ENCODE measurements around the gene AGRN. TPM values are rescaled to one million over a fixed set of nuclear protein-coding genes. Genes with fewer than 3 reads are reported as not detected.

Gene AGRN
- total RNA-seq, 2 experiments from 2014 or later, result 33.2 to 35.6 TPM

DNA sequence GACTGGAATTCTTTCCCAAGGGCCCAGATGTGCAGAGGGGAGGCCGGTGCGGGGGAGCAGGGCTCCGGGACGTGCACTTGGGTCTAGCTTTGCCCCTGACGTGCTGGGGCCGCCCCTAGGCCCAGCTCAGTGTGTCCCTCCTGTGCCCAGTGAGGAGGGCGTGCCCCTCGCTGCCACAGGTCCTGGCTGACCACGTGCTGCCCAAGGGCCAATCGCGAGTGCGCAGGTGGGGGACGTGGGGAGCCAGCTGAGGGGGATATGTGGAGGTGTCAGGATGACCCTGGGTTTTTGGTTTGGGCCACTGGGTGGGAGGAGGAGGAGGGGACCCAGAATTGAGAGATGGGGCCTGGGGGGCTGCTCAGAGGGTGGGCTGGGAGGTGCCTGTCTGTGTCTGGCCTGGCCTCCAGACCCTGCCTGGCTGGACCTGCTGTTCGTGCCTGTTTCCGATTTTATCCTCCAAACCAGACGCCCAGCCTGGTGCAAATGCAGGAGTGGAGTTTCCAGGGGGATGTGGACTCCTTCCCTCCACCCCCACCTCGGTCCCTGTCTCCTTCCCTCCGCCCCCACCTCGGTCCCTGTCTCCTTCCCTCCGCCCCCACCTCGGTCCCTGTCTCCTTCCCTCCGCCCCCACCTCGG is 60.3 kb downstream of the AGRN start:
- Mint-ChIP-seq H3K27me3 (peaks cover 2% of the 10 kb centered on the region), H3K36me3 (peaks cover 2% of the 10 kb centered on the region), H3K9me3 (no peaks in the 10 kb centered on the region), H3K27ac (no peak overlapping the region), H3K4me1 (ENCODE audit: low read depth) (peaks cover 6% of the 10 kb centered on the region), H3K4me3 (no peak overlapping the region)
- DNase-seq, result peak; percentile 47
- ChIA-PET POLR2A (no interaction called here), CTCF (no interaction called here)
- intact Hi-C loops (cut with micrococcal nuclease), result no loop called here

- ChIA-PET POLR2A (no interaction called here), CTCF (no interaction called here)
- H3K27ac Mint-ChIP-seq, result no peak overlapping the region
- intact Hi-C loops (cut with micrococcal nuclease), result no loop called here
- peak; percentile 9 for DNase-seq
- H3K4me3 Mint-ChIP-seq, result no peak overlapping the region
- H3K9me3 Mint-ChIP-seq, result no peaks in the 10 kb centered on the region
- H3K27me3 Mint-ChIP-seq, result peaks cover 2% of the 10 kb centered on the region
- H3K4me1 Mint-ChIP-seq (ENCODE audit: low read depth), result peaks cover 6% of the 10 kb centered on the region
- H3K36me3 Mint-ChIP-seq, result peaks cover 2% of the 10 kb centered on the region
Observed at GRCh38 chr1:1080951-1081310, 61.0 kb downstream of the AGRN start.

GRCh38 chr1:1081311-1082238 is 61.7 kb downstream of the AGRN start:
- ChIA-PET POLR2A (no interaction called here), CTCF (no interaction called here)
- intact Hi-C loops (cut with micrococcal nuclease), result no loop called here
- peaks cover 2% of the 10 kb centered on the region for H3K36me3 Mint-ChIP-seq
- H3K27ac Mint-ChIP-seq, result no peak overlapping the region
- H3K9me3 Mint-ChIP-seq, result no peaks in the 10 kb centered on the region
- H3K27me3 Mint-ChIP-seq, result peaks cover 2% of the 10 kb centered on the region
- H3K4me3 Mint-ChIP-seq, result no peak overlapping the region
- DNase-seq, result peak; percentile 8
- H3K4me1 Mint-ChIP-seq (ENCODE audit: low read depth), result peaks cover 6% of the 10 kb centered on the region

DNA sequence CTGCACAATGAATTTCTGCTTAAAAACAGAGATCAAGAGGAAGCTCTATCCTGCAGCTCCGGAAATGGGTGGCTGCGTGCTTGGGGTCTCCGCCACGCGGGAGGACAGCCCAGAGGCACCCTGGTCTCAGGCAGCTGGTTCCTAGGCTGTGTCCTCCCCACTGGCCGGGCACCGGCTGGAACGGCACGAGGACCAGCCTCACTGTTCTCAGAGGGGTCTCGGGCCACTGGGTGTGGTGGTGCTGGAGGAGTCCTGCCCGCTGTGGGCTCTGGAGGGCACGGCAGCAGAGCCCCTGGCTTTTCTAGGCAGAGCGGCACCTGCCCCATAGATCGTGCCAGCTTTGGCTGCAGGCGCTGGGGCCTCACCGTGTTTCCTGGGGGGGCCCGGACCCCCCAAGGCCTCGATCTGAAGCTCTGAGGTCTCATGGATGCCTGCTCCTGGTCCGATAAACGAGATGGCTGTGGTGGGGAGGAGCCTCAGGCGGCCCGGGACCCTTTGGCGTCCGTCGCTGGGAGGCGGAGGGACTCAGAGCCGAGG is 62.4 kb downstream of the AGRN start:
- Mint-ChIP-seq H3K4me3 (no peak overlapping the region), H3K27ac (no peak overlapping the region), H3K27me3 (peaks cover 2% of the 10 kb centered on the region), H3K36me3 (peaks cover 2% of the 10 kb centered on the region), H3K9me3 (no peaks in the 10 kb centered on the region), H3K4me1 (ENCODE audit: low read depth) (peaks cover 6% of the 10 kb centered on the region)
- ChIA-PET CTCF (no interaction called here), POLR2A (no interaction called here)
- intact Hi-C loops (cut with micrococcal nuclease), result no loop called here
- DNase-seq, result peak; percentile 8

DNA sequence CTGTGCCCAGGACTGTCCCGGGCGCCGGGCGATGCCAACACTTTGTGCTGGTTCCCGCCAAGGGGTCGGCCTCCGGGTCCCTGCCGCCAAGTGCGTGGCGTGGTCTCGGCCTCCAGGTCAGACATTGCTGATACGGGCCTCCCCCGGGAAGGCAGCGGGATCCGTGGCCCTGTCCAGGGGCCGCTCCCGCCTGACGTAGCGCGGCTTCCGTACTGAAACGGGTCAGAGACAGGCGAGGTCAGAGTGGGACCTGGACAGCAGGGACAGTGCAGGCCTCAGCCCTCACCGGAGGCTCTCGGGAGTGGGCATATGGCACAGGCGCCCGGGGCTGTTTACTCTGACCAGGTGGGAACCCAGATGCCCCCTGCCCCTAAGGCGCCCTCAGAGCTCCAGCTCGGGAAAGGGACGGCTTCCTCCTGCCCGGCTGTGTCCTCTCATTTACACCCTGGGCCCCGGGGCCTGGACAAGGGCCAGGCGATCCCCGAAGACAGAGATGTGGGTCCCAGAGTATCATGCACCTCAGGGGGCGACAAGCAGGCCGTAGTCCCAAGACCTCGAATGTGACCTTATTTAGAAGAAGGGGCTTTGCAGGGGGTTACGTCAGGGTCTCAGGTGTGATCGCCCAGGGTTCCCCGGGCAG is 63.0 kb downstream of the AGRN start:
- Mint-ChIP-seq H3K9me3 (no peaks in the 10 kb centered on the region), H3K36me3 (peaks cover 2% of the 10 kb centered on the region), H3K4me1 (ENCODE audit: low read depth) (peaks cover 6% of the 10 kb centered on the region), H3K27me3 (peaks cover 2% of the 10 kb centered on the region), H3K4me3 (no peak overlapping the region), H3K27ac (no peak overlapping the region)
- CTCF ChIA-PET, result no interaction called here
- intact Hi-C loops (cut with micrococcal nuclease), result no loop called here
- POLR2A ChIA-PET, result no interaction called here
- DNase-seq, result peak; percentile 8

DNA sequence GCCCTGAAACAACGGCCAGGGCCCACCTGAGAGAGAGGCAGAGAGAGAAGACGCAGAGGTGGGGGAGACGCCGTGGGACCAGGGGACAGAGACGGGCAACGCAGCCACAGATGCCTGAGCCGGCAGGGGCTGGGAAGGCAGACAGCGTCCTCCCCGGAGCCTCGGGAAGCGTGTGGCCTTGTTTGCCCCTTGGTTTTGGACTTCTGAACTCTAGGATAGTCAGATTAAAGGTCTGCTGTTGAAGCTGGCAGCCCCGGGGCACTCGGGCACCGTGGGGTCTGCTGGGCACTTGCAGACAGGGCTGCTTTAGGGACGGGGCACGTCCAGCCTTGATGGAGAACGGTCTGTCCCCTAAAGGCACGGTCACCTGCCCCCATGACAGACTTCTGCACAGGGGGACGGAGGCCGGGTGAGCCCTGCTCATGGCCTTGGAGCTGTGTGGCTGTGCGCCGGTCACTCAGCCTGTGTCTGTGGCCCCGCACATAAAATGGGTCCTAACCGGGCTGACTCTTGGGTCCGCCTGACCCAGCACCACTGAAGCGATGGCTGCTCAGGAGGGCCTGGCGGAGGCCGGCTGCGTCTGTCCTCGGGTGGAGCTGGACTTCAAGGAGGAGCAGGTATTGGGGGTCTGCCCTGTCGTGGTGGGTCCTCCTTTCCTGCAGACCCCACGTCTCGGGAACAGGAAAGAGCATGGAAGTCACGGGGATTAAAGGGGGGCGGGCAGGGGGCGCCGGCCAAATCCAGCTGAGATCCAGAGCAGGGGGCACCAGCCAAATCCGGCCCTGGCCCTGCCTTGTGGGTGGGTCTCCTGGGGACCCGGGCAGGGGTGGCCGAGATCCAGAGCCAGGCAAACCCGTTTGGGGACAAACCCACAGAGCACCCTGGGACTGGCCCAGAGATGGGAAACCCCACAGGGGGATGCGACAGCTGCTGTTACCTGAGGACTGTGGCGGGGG is 63.8 kb downstream of the AGRN start:
- no peak overlapping the region for H3K27ac Mint-ChIP-seq

GRCh38 chr1:1084372-1085170 is 64.7 kb downstream of the AGRN start:
- H3K9me3 Mint-ChIP-seq, result no peaks in the 10 kb centered on the region
- POLR2A ChIA-PET, result no interaction called here

More for the DNA sequence above, 63.8 kb downstream of the AGRN start:
- POLR2A ChIA-PET, result no interaction called here
- CTCF ChIA-PET, result no interaction called here
- Mint-ChIP-seq H3K4me3 (no peak overlapping the region), H3K36me3 (peaks cover 2% of the 10 kb centered on the region), H3K27me3 (peaks cover 2% of the 10 kb centered on the region), H3K4me1 (ENCODE audit: low read depth) (peaks cover 6% of the 10 kb centered on the region), H3K9me3 (no peaks in the 10 kb centered on the region)
- peak; percentile 8 for DNase-seq
- intact Hi-C loops (cut with micrococcal nuclease), result no loop called here

DNA sequence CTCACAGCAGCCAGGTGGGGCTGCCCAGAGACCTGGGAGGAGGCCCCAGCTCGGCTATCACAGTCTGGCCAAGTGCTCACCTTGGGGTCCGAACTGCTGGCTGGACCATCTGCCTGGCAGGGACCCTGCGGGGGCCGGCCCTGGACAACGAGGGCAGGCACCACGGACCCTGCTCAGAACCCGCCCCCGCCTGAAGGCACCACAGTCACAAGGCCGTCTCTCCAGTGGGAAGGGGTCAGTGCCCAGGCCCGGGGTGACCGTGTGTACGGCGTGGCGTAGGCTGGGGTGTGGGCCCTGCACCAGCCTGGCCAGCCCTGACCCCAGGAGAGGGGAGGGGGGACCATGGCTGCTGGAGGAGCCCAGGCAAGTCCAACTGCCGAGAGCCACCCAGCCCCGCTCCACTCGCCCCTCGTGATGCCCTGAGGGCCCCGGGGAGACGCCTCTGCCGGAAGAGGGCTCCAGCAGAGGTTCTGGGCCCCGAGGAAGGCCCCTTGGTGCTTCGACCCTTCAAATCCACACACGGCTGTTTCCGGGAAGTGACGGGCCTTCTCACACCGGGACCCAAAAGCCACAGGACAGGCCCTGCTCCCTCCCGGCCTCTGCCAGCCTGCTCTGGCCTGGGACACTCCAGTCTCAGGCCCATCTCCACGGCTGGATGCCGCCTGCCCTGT is 65.4 kb downstream of the AGRN start:
- ChIA-PET CTCF (no interaction called here), POLR2A (no interaction called here)
- Mint-ChIP-seq H3K36me3 (peaks cover 2% of the 10 kb centered on the region), H3K4me3 (no peak overlapping the region), H3K27me3 (no peaks in the 10 kb centered on the region), H3K9me3 (no peaks in the 10 kb centered on the region), H3K27ac (no peak overlapping the region), H3K4me1 (ENCODE audit: low read depth) (no peaks in the 10 kb centered on the region)
- peak; percentile 7 for DNase-seq
- intact Hi-C loops (cut with micrococcal nuclease), result no loop called here

More at GRCh38 chr1:1084372-1085170, 64.7 kb downstream of the AGRN start:
- peak; percentile 7 for DNase-seq
- CTCF ChIA-PET, result no interaction called here
- Mint-ChIP-seq H3K27ac (no peak overlapping the region), H3K36me3 (peaks cover 2% of the 10 kb centered on the region), H3K4me1 (ENCODE audit: low read depth) (peaks cover 3% of the 10 kb centered on the region), H3K4me3 (no peak overlapping the region), H3K27me3 (no peaks in the 10 kb centered on the region)
- intact Hi-C loops (cut with micrococcal nuclease), result no loop called here

DNA sequence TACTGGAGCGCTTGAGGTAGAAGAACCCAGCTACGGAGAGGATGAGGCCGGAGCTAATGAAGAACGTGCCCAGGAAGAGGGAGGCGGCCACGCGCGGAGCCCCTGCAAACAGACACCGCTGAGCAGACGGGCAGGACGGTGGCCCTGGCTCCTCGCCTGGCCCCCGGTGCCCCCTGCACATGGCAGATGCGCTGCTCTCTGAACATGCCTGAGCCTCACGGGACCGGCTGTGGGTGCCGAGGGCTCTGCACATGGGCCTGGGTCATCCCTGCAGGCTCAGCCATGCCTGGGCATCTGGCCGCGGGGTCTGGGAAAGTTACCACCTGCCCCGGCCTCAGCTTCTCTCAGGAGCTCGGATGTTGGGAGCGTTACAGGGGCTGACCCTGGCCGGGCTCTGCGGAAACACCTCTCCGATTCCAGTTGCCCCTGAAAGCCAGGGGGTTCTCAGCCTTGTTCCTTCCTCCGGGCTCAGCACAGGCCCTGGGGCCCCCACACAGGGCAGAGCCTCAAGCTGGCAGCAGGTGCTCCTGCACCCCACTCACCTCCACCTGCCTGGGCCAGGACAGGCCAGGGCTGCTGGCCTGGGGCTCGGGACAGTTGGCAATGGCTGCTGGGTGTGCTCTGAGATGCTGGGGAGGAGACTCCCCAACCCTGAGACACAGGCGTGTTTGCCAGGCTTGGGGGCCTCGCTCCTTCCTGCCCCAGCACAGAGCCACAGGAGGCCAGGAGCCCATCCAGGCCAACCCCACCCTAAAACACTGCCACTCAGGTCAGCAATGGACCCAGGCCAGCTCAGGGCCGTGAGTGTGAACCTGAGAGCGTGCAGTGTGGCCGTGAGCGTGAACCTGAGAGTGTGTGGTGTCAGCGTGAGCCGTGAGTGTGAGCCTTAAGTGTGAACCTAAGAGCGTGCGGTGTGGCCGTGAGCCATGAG is 66.3 kb downstream of the AGRN start:
- H3K9me3 Mint-ChIP-seq, result no peaks in the 10 kb centered on the region
- CTCF ChIA-PET, result no interaction called here
- POLR2A ChIA-PET, result no interaction called here
- H3K36me3 Mint-ChIP-seq, result peaks cover 2% of the 10 kb centered on the region
- H3K27me3 Mint-ChIP-seq, result no peaks in the 10 kb centered on the region
- peak; percentile 7 for DNase-seq
- intact Hi-C loops (cut with micrococcal nuclease), result no loop called here
- H3K27ac Mint-ChIP-seq, result no peak overlapping the region
- H3K4me3 Mint-ChIP-seq, result no peak overlapping the region
- no peaks in the 10 kb centered on the region for H3K4me1 Mint-ChIP-seq (ENCODE audit: low read depth)

GRCh38 chr1:1086911-1087341 is 67.0 kb downstream of the AGRN start:
- H3K4me3 Mint-ChIP-seq, result no peak overlapping the region
- ChIA-PET POLR2A (no interaction called here), CTCF (no interaction called here)
- peaks cover 2% of the 10 kb centered on the region for H3K36me3 Mint-ChIP-seq
- no peaks in the 10 kb centered on the region for H3K9me3 Mint-ChIP-seq
- no peaks in the 10 kb centered on the region for H3K4me1 Mint-ChIP-seq (ENCODE audit: low read depth)
- DNase-seq, result no peak
- H3K27me3 Mint-ChIP-seq, result no peaks in the 10 kb centered on the region
- intact Hi-C loops (cut with micrococcal nuclease), result no loop called here
- no peak overlapping the region for H3K27ac Mint-ChIP-seq

Data from activated CD4-positive, alpha-beta memory T cell treated with anti-CD3 and anti-CD28 coated beads for 36 hours (primary cell).